Endothelial cell of umbilical vein (primary cell): ENCODE results near the gene SDHA. TPM values are rescaled to one million over a fixed set of nuclear protein-coding genes. Genes with fewer than 3 reads are reported as not detected.

Source experiments
- BruUV-seq: library from RNA; stranded (reverse); fragments of 400-500 nt; replicated peaks from 2 replicates; lab custom pipeline; 2021; lab: Mats Ljungman, UMichigan
- CTCF ChIA-PET: fragments of 300-600, 350-600 bp; sonication (Branson Sonifier 250); formaldehyde crosslinking; loops from one replicate; lab custom pipeline; 2021; ENCODE audit warnings: antibody characterized with exemption, inconsistent platforms; lab: Charles Lee
- POLR2A ChIA-PET: fragments of 300-600, 350-600 bp; sonication (Branson Sonifier 250); formaldehyde crosslinking; loops from one replicate; lab custom pipeline; 2021; ENCODE audit warnings: antibody characterized with exemption, inconsistent platforms; lab: Charles Lee
- DNase-seq: peaks from one replicate; pipeline ENCODE4 v3.0.0-alpha.2; 2011; ENCODE audit warnings: low read depth, low spot score
- FAIRE-seq: peaks from 2 replicates; lab custom pipeline; 2011; peaks lifted over from hg19 to GRCh38; lab: Jason Lieb, UNC
- H2AFZ ChIP-seq: 2 replicates; pipeline ENCODE4 v1.6.0; 2012; ENCODE audit warnings: low read depth, low read length, control low read depth, inconsistent platforms
- H3K27ac ChIP-seq: 2 replicates; pipeline ENCODE4 v1.5.1; 2011; ENCODE audit warnings: low read depth, mild to moderate bottlenecking, control low read depth, low read length, moderate library complexity; ENCODE audit not compliant: insufficient read depth
- H3K27me3 ChIP-seq, 2 experiments: 2 replicates each; pipeline versions ENCODE4 v1.6.0 to v1.6.1; 2011; ENCODE audit warnings: low read length in 2 of 2, mixed read lengths in 1 of 2; ENCODE audit not compliant: control insufficient read depth in 2 of 2, insufficient read depth in 2 of 2
- H3K36me3 ChIP-seq, 2 experiments: 2 replicates in 1 of 2; 3 replicates in 1 of 2; pipeline ENCODE4 v1.5.1; 2011; ENCODE audit warnings: low read length in 2 of 2, mild to moderate bottlenecking in 1 of 2, moderate library complexity in 1 of 2; ENCODE audit not compliant: control insufficient read depth in 2 of 2, insufficient read depth in 2 of 2; ENCODE audit errors: extremely low read depth in 1 of 2
- H3K4me1 ChIP-seq: 3 replicates; pipeline ENCODE4 v1.5.1; 2011; ENCODE audit warnings: mild to moderate bottlenecking, low read length; ENCODE audit not compliant: control insufficient read depth, insufficient read depth; ENCODE audit errors: extremely low read depth
- H3K4me2 ChIP-seq: 2 replicates; pipeline ENCODE4 v1.6.1; 2011; ENCODE audit warnings: low read length, control low read depth, mixed read lengths; ENCODE audit not compliant: insufficient read depth
- H3K4me3 ChIP-seq, 3 experiments: fragments of 200-600 bp in 1 of 3; sonication (generic), shearing (Covaris generic) in 1 of 3; replicated peaks in 1 of 3; 2 replicates each; pipeline ENCODE4 v1.5.1; 2011 to 2016; ENCODE audit warnings: control low read depth in 3 of 3, low read length in 3 of 3, mild to moderate bottlenecking in 2 of 3, inconsistent platforms in 1 of 3, low read depth in 1 of 3, moderate library complexity in 1 of 3; ENCODE audit not compliant: insufficient read depth in 1 of 3
- H3K79me2 ChIP-seq: 2 replicates; pipeline ENCODE4 v1.6.0; 2012; ENCODE audit warnings: low read length, inconsistent platforms; ENCODE audit not compliant: control insufficient read depth, insufficient read depth
- H3K9ac ChIP-seq: replicated peaks from 2 replicates; pipeline ENCODE3; 2011; ENCODE audit warnings: low read length, control low read depth; ENCODE audit not compliant: insufficient read depth; ENCODE audit errors: extremely low read depth
- H3K9me1 ChIP-seq: replicated peaks from 3 replicates; pipeline ENCODE4 v1.6.0; 2011; ENCODE audit warnings: mild to moderate bottlenecking, low read length; ENCODE audit not compliant: control insufficient read depth, insufficient read depth; ENCODE audit errors: extremely low read depth
- H3K9me3 ChIP-seq: replicated peaks from 2 replicates; pipeline ENCODE4 v1.5.1; 2012; ENCODE audit warnings: low read length, inconsistent platforms; ENCODE audit not compliant: control insufficient read depth, insufficient read depth
- H4K20me1 ChIP-seq: replicated peaks from 2 replicates; pipeline ENCODE3; 2011; ENCODE audit warnings: mild to moderate bottlenecking, low read length; ENCODE audit not compliant: control insufficient read depth, insufficient read depth; ENCODE audit errors: extremely low read depth
- CTCF ChIP-seq, 2 donors: IDR thresholded peaks; 1 replicate in 1 of 2; 2 replicates in 1 of 2; pipeline ENCODE4 v1.5.1; 2011; ENCODE audit warnings: low read length in 2 of 2, mild to moderate bottlenecking in 2 of 2, moderate library complexity in 2 of 2, control low read depth in 1 of 2, inconsistent platforms in 1 of 2, low read depth in 1 of 2; ENCODE audit not compliant: insufficient read depth in 1 of 2; ENCODE audit errors: extremely low read depth in 1 of 2
- EZH2 ChIP-seq: IDR thresholded peaks from 2 replicates; pipeline ENCODE4 v1.6.1; 2012; ENCODE audit warnings: borderline replicate concordance, low read depth, mild to moderate bottlenecking, moderate library complexity, low read length, inconsistent platforms; ENCODE audit not compliant: severe bottlenecking
- FOS ChIP-seq: IDR thresholded peaks from 2 replicates; pipeline ENCODE4 v1.6.1; 2011; ENCODE audit warnings: mild to moderate bottlenecking, low read length, moderate library complexity, borderline replicate concordance; ENCODE audit not compliant: insufficient read depth
- GATA2 ChIP-seq: IDR thresholded peaks from 2 replicates; pipeline ENCODE4 v1.7.0; 2011; ENCODE audit warnings: low read depth, mild to moderate bottlenecking, moderate library complexity, mixed read lengths, low read length; ENCODE audit not compliant: insufficient read length, insufficient read depth
- JUN ChIP-seq: IDR thresholded peaks from 2 replicates; pipeline ENCODE4 v1.6.1; 2011; ENCODE audit warnings: borderline replicate concordance, low read depth; ENCODE audit not compliant: insufficient read length, insufficient read depth
- MAX ChIP-seq: IDR thresholded peaks from 2 replicates; pipeline ENCODE4 v1.6.1; 2011; ENCODE audit not compliant: insufficient read depth, insufficient read length
- MYC ChIP-seq: IDR thresholded peaks from one replicate; pipeline ENCODE4 v1.6.1; 2011; ENCODE audit warnings: mild to moderate bottlenecking, low read depth, low read length
- POLR2A ChIP-seq: IDR thresholded peaks from 2 replicates; pipeline ENCODE4 v1.6.1; 2012; ENCODE audit warnings: low read depth, mild to moderate bottlenecking, control low read depth, low read length
- POLR2AphosphoS5 ChIP-seq: IDR thresholded peaks from 2 replicates; pipeline ENCODE4 v1.6.1; 2012; ENCODE audit warnings: low read depth, mild to moderate bottlenecking, control low read depth, low read length, moderate library complexity; ENCODE audit not compliant: insufficient read depth
- dilution Hi-C: fragments of 300-500 bp; cut with MboI; formaldehyde crosslinking; loops from one replicate; pipeline ENCODE4 v1.15.0; 2019; ENCODE audit warnings: low sequenced_read_pairs; ENCODE audit not compliant: extremely low pct_ligation_motif_present
- intact Hi-C: fragments of 100-400 bp; cut with micrococcal nuclease; formaldehyde crosslinking; loops from one replicate; pipeline ENCODE4 v1.10.0; 2022
- polyA plus RNA-seq, 4 experiments: library from polyadenylated mRNA; depleted of rRNA in 3 of 4; stranded (reverse) in 3 of 4; unstranded in 1 of 4; fragments of >200 nt; gene quantifications; 2 replicates each; pipeline versions ENCODE4 v1.2.1 to v1.2.3, GENCODE V29; 2011 to 2012; ENCODE audit warnings: missing spikeins in 1 of 4
- total RNA-seq: library from RNA; stranded (reverse); gene quantifications from 2 replicates; pipeline ENCODE4 v1.2.3, GENCODE V29; 2021

Gene SDHA
- total and polyA plus RNA-seq, 2 donors (not counting 3 experiments of a cell fraction or from before 2014, with no cell fraction given), result 121 to 153 TPM

GRCh38 chr5:169071-169727 is 48.9 kb upstream of the SDHA start:
- CTCF ChIA-PET, result interaction anchor here (3.1 kb wide), 1 partner anchor 19 kb away, joined by 11 read pairs; no protein-coding TSS in a partner anchor

More at GRCh38 chr5:169071-169727, 48.9 kb upstream of the SDHA start:
- Histone ChIP-seq H3K79me2 (no peaks in the 10 kb centered on the region), H2AFZ (no peak overlapping the region), H3K27me3 (no peaks in the 10 kb centered on the region), H3K36me3 (no peaks in the 10 kb centered on the region), H3K9me1 (no peaks in the 10 kb centered on the region), H3K27ac (no peak overlapping the region), H4K20me1 (no peaks in the 10 kb centered on the region), H3K9ac (no peak overlapping the region), H3K4me2 (no peak overlapping the region), H3K4me1 (no peaks in the 10 kb centered on the region), H3K4me3 (no peak overlapping the region), H3K9me3 (no peaks in the 10 kb centered on the region)
- no peak for FAIRE-seq
- no TSS peak for BruUV-seq
- TF ChIP-seq POLR2AphosphoS5 (no peak), POLR2A (no peak), MAX (no peak), EZH2 (no peak), MYC (no peak), GATA2 (no peak), FOS (no peak), JUN (no peak), CTCF (IDR thresholded peaks at IDR 0.05; ENCODE audit: extremely low read depth in 1 of 2, insufficient read depth in 1 of 2, low read depth in 1 of 2, low read length in 2 of 2) (no peak)
- peak; percentile 12 for DNase-seq
- intact Hi-C loops (no loop called here), dilution Hi-C loops (no loop called here)
- POLR2A ChIA-PET, result no interaction called here
